PC-9 (cell line): ENCODE data around the gene FUCA2. TPM values are rescaled to one million over a fixed set of nuclear protein-coding genes. Genes with fewer than 3 reads are reported as not detected.

ENCODE experiments used
- BruUV-seq: library from RNA; stranded (reverse); fragments of 400-500 nt; replicated peaks from 2 replicates; lab custom pipeline; 2021; lab: Mats Ljungman, UMichigan
- CTCF ChIA-PET: fragments of 300-600 bp; sonication (Branson Sonifier 250); formaldehyde crosslinking; loops from one replicate; lab custom pipeline; 2022; ENCODE audit warnings: antibody characterized with exemption; lab: Charles Lee
- POLR2A ChIA-PET: fragments of 300-600 bp; sonication (Branson Sonifier 250); formaldehyde crosslinking; loops from one replicate; lab custom pipeline; 2022; ENCODE audit warnings: antibody characterized with exemption; ENCODE audit not compliant: unreplicated experiment; lab: Charles Lee
- DNase-seq, 2 experiments: peaks; one replicate each; pipeline versions ENCODE4 v3.0.0 to v3.0.0-alpha.2; 2015 to 2022; ENCODE audit warnings: mixed read lengths in 1 of 2
- H2AFZ ChIP-seq: fragments of 200-600 bp; sonication (generic); 2 replicates; pipeline ENCODE4 v1.8.1; 2017; ENCODE audit warnings: antibody characterized with exemption
- H3F3A ChIP-seq: fragments of 200-600 bp; sonication (generic); 2 replicates; pipeline ENCODE4 v1.8.1; 2017; ENCODE audit warnings: antibody characterized with exemption, mild to moderate bottlenecking, low read depth; ENCODE audit not compliant: insufficient read depth
- H3K27ac ChIP-seq: fragments of 200-600 bp; sonication (generic); 2 replicates; pipeline ENCODE4 v1.6.1; 2016; ENCODE audit warnings: mixed run types
- H3K27me3 ChIP-seq: fragments of 200-600 bp; sonication (generic); 2 replicates; pipeline ENCODE4 v1.6.1; 2016; ENCODE audit warnings: low read depth, mixed run types; ENCODE audit not compliant: insufficient read depth
- H3K36me3 ChIP-seq: fragments of 200-600 bp; sonication (generic); 2 replicates; pipeline ENCODE4 v1.6.1; 2016; ENCODE audit warnings: low read depth, mixed run types
- H3K4me1 ChIP-seq: fragments of 200-600 bp; sonication (generic); replicated peaks from 2 replicates; pipeline ENCODE4 v1.6.1; 2016; ENCODE audit warnings: mixed run types; ENCODE audit not compliant: insufficient read depth
- H3K4me2 ChIP-seq: fragments of 200-600 bp; sonication (generic); 2 replicates; pipeline ENCODE4 v1.6.1; 2017; ENCODE audit warnings: mixed run types
- H3K4me3 ChIP-seq: fragments of 200-600 bp; sonication (generic); 2 replicates; pipeline ENCODE4 v1.6.1; 2016; ENCODE audit warnings: mixed run types
- H3K79me2 ChIP-seq: fragments of 200-600 bp; sonication (generic); 2 replicates; pipeline ENCODE4 v1.6.1; 2017; ENCODE audit warnings: low read depth, mixed run types
- H3K9me2 ChIP-seq: fragments of 200-600 bp; sonication (generic); 2 replicates; pipeline ENCODE4 v1.8.1; 2017; ENCODE audit warnings: mild to moderate bottlenecking; ENCODE audit not compliant: insufficient read depth
- H3K9me3 ChIP-seq: fragments of 200-600 bp; sonication (generic); 2 replicates; pipeline ENCODE4 v1.8.1; 2016; ENCODE audit warnings: low read depth; ENCODE audit not compliant: insufficient read depth
- H4K20me1 ChIP-seq: fragments of 200-600 bp; sonication (generic); 2 replicates; pipeline ENCODE4 v1.8.1; 2017; ENCODE audit not compliant: insufficient read depth
- CTCF ChIP-seq: fragments of 200-600 bp; sonication (generic); conservative IDR thresholded peaks from 2 replicates; pipeline ENCODE4 v1.6.1; 2017; ENCODE audit warnings: mixed run types, antibody characterized with exemption, mild to moderate bottlenecking, moderate library complexity
- EZH2 ChIP-seq: fragments of 200-600 bp; sonication (generic); IDR thresholded peaks from 2 replicates; pipeline ENCODE4 v1.8.0; 2017; ENCODE audit warnings: antibody characterized with exemption, low read depth
- intact Hi-C: fragments of 100-400 bp; cut with micrococcal nuclease; formaldehyde crosslinking; loops from one replicate; pipeline ENCODE4 v1.10.0; 2022; ENCODE audit not compliant: unreplicated experiment
- total RNA-seq: library from RNA; stranded (reverse); gene quantifications from 2 replicates; pipeline ENCODE4 v1.2.3, GENCODE V29; 2021

The FUCA2 gene
- total RNA-seq, 1 experiment from 2014 or later = 74.8 TPM

- Histone ChIP-seq H3K9me2 (no peaks in the 10 kb centered on the region), H3K27me3 (no peaks in the 10 kb centered on the region), H3K4me3 (no peak overlapping the region), H3K4me2 (no peak overlapping the region), H3K9me3 (no peaks in the 10 kb centered on the region), H3K36me3 (no peaks in the 10 kb centered on the region), H3K4me1 (no peaks in the 10 kb centered on the region), H3K79me2 (no peaks in the 10 kb centered on the region), H3F3A (no peaks in the 10 kb centered on the region), H2AFZ (no peak overlapping the region), H3K27ac (no peak overlapping the region), H4K20me1 (no peaks in the 10 kb centered on the region)
- no peak for DNase-seq
- ChIA-PET CTCF (no interaction called here), POLR2A (no interaction called here)
- intact Hi-C loops = no loop called here
- BruUV-seq = no TSS peak
- TF ChIP-seq CTCF (no peak), EZH2 (no peak)
Observed at GRCh38 chr6:143546599-143546998, 35.1 kb upstream of the FUCA2 start.

- no peaks in the 10 kb centered on the region for H3K27me3 ChIP-seq
- H3K9me2 ChIP-seq = no peaks in the 10 kb centered on the region
- no peaks in the 10 kb centered on the region for H3K79me2 ChIP-seq
- BruUV-seq = no TSS peak
- intact Hi-C loops = no loop called here
- no peak overlapping the region for H3K4me3 ChIP-seq
- ChIA-PET CTCF (no interaction called here), POLR2A (no interaction called here)
- no peak overlapping the region for H2AFZ ChIP-seq
- no peaks in the 10 kb centered on the region for H3F3A ChIP-seq
- TF ChIP-seq EZH2 (no peak), CTCF (no peak)
- H3K27ac ChIP-seq = no peak overlapping the region
- no peak for DNase-seq
- no peaks in the 10 kb centered on the region for H3K9me3 ChIP-seq
- H3K4me2 ChIP-seq = no peak overlapping the region
- no peaks in the 10 kb centered on the region for H3K4me1 ChIP-seq
- no peaks in the 10 kb centered on the region for H3K36me3 ChIP-seq
- no peaks in the 10 kb centered on the region for H4K20me1 ChIP-seq
Observed at GRCh38 chr6:143545976-143546547, 34.5 kb upstream of the FUCA2 start.

- POLR2A ChIA-PET = no interaction called here
- H3K9me3 ChIP-seq = no peaks in the 10 kb centered on the region
- TF ChIP-seq EZH2 = no peak
- TF ChIP-seq CTCF = no peak
Observed at GRCh38 chr6:143545165-143545564, 33.6 kb upstream of the FUCA2 start.

More at GRCh38 chr6:143545165-143545564, 33.6 kb upstream of the FUCA2 start:
- no peak overlapping the region for H3K4me2 ChIP-seq
- DNase-seq = no peak
- BruUV-seq = no TSS peak
- H4K20me1 ChIP-seq = no peaks in the 10 kb centered on the region
- H3K79me2 ChIP-seq = no peaks in the 10 kb centered on the region
- no peak overlapping the region for H3K27ac ChIP-seq
- no peak overlapping the region for H2AFZ ChIP-seq
- H3F3A ChIP-seq = no peaks in the 10 kb centered on the region
- intact Hi-C loops = no loop called here
- no peaks in the 10 kb centered on the region for H3K27me3 ChIP-seq
- no peaks in the 10 kb centered on the region for H3K9me2 ChIP-seq
- no peak overlapping the region for H3K4me3 ChIP-seq
- H3K4me1 ChIP-seq = no peaks in the 10 kb centered on the region
- CTCF ChIA-PET = no interaction called here
- H3K36me3 ChIP-seq = no peaks in the 10 kb centered on the region
